PC-9 (cell line): ENCODE results near the gene PAEP.

ENCODE experiments used
- CTCF ChIP-seq: fragments of 200-600 bp; sonication (generic); conservative IDR thresholded peaks from 2 replicates; pipeline ENCODE4 v1.6.1; 2017; ENCODE audit warnings: mixed run types, antibody characterized with exemption, mild to moderate bottlenecking, moderate library complexity
- EZH2 ChIP-seq: fragments of 200-600 bp; sonication (generic); IDR thresholded peaks from 2 replicates; pipeline ENCODE4 v1.8.0; 2017; ENCODE audit warnings: antibody characterized with exemption, low read depth

GRCh38 chr9:135555910-135556309, 5.6 kb upstream of the PAEP start:
- TF ChIP-seq CTCF (no peak), EZH2 (no peak)
